ENCODE results near the gene PSME4. TPM values are rescaled to one million over a fixed set of nuclear protein-coding genes. Genes with fewer than 3 reads are reported as not detected.

The PSME4 gene
- total and polyA plus RNA-seq, 11 donors, result 30.8 to 110 (median 59.9) TPM

GRCh38 chr2:53911434-53912189 lies 59.2 kb downstream of the PSME4 start:
- Histone ChIP-seq H3K4me3 (no peak overlapping the region), H3K36me3 (peaks cover under 1 to 94% (median 68%) of the 10 kb centered on the region in 9 donors), H3K4me1 (peaks cover 0 to 5% (median 0%) of the 10 kb centered on the region in 12 donors), H3K9me3 (no peaks in the 10 kb centered on the region), H3K27me3 (no peaks in the 10 kb centered on the region), H3K27ac (no peak overlapping the region)
- 78 to 83% (median 79%) methylated on average over 4 of the region's 4 CpGs for WGBS, 4 donors
- intact Hi-C loops (cut with DNase I), result no loop called here
- ATAC-seq (peak in 1 of 4 donors; percentile 41), DNase-seq (no peak)
- TF ChIP-seq, protein P1, sequence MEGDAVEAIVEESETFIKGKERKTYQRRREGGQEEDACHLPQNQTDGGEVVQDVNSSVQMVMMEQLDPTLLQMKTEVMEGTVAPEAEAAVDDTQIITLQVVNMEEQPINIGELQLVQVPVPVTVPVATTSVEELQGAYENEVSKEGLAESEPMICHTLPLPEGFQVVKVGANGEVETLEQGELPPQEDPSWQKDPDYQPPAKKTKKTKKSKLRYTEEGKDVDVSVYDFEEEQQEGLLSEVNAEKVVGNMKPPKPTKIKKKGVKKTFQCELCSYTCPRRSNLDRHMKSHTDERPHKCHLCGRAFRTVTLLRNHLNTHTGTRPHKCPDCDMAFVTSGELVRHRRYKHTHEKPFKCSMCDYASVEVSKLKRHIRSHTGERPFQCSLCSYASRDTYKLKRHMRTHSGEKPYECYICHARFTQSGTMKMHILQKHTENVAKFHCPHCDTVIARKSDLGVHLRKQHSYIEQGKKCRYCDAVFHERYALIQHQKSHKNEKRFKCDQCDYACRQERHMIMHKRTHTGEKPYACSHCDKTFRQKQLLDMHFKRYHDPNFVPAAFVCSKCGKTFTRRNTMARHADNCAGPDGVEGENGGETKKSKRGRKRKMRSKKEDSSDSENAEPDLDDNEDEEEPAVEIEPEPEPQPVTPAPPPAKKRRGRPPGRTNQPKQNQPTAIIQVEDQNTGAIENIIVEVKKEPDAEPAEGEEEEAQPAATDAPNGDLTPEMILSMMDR (IDR thresholded peaks at IDR 0.05), result no peak
- TF ChIP-seq POLR2A (IDR thresholded peaks at IDR 0.05), result no peak

DNA sequence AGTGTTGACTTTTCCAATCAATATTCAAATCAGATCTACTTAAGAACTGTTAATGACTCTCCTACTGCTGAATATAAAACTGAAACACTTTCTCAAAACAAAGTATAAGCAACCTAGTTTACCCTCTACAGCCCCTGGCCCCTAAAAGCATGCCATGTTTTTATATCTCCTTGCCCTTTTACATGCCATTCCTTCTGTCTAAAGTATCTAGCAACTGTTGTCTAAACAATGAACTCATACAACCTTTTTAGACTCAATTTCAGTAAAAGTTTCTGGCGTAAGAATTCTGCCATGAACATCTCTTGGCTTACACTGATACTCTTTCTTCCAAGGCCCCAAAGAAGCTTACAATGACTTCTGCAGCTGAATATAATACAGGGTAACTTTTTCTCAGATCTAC lies 63.2 kb downstream of the PSME4 start:
- Histone ChIP-seq H3K4me3 (no peak overlapping the region), H3K27ac (peak overlapping the region in 2 of 12 donors; percentile 18 to 24), H3K27me3 (no peaks in the 10 kb centered on the region), H3K9me3 (no peaks in the 10 kb centered on the region), H3K36me3 (peaks cover 0 to 95% (median 84%) of the 10 kb centered on the region in 9 donors), H3K4me1 (peaks cover 0 to 5% (median 0%) of the 10 kb centered on the region in 12 donors)
- WGBS, 4 donors, result 60 to 79% (median 73%) methylated on average over 1 of the region's 1 CpG
- TF ChIP-seq, protein P1 (IDR thresholded peaks at IDR 0.05), result no peak
- TF ChIP-seq POLR2A (IDR thresholded peaks at IDR 0.05), result no peak
- intact Hi-C loops (cut with DNase I), result no loop called here
- DNase-seq (no peak), ATAC-seq (peak in 3 of 4 donors; percentile 31 to 54 (median 44))

DNA sequence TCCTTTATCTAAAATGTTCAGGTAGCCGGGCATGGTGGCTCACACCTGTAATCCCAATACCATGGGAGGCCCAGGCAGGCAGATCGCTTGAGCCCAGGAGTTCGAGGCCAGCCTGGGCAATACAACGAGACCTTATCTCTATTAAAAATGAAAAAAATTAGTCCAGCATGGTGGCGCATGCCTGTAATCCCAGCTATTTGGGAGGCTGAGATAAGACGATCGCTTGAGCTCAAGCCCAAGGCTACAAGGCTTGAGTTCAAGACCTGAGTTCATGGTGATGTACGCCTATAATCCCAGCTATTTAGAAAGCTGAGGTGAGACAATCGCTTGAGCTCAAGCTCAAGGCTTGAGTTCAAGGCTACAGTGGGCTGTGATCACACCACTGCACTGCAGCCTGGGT lies 65.4 kb downstream of the PSME4 start:
- Histone ChIP-seq H3K27me3 (no peaks in the 10 kb centered on the region), H3K9me3 (no peaks in the 10 kb centered on the region), H3K36me3 (peaks cover 0 to 100% (median 98%) of the 10 kb centered on the region in 9 donors), H3K27ac (no peak overlapping the region), H3K4me3 (no peak overlapping the region), H3K4me1 (peaks cover 0 to 5% (median 0%) of the 10 kb centered on the region in 12 donors)
- intact Hi-C loops (cut with DNase I), result no loop called here
- TF ChIP-seq POLR2A (IDR thresholded peaks at IDR 0.05), result no peak
- TF ChIP-seq, protein P1 (IDR thresholded peaks at IDR 0.05), result no peak
- 93 to 96% (median 95%) methylated on average over 9 of the region's 9 CpGs for WGBS, 4 donors
- no peak for ATAC-seq
- no peak for DNase-seq

- ATAC-seq, result no peak
- Histone ChIP-seq H3K4me3 (no peak overlapping the region), H3K9me3 (no peaks in the 10 kb centered on the region), H3K36me3 (peaks cover 0 to 99% (median 98%) of the 10 kb centered on the region in 9 donors), H3K4me1 (peaks cover 0 to 5% (median 0%) of the 10 kb centered on the region in 12 donors), H3K27me3 (no peaks in the 10 kb centered on the region), H3K27ac (no peak overlapping the region)
- DNase-seq, result no peak
- no peak for TF ChIP-seq POLR2A (IDR thresholded peaks at IDR 0.05)
- TF ChIP-seq, protein P1 (IDR thresholded peaks at IDR 0.05), result no peak
- 53 to 82% (median 70%) methylated on average over 4 of the region's 4 CpGs for WGBS, 4 donors
- intact Hi-C loops (cut with DNase I), result no loop called here
These were observed 67.8 kb downstream of the PSME4 start for GRCh38 chr2:53903011-53903410.
